T follicular helper cell (primary cell): ENCODE measurements around the gene RFNG.

Source experiments
- DNase-seq: peaks from one replicate; pipeline ENCODE4 v3.0.0-alpha.2; 2020; ENCODE audit warnings: low read depth

The RFNG gene

GRCh38 chr17:82058230-82058854 lies 6.7 kb upstream of the RFNG start:
- no peak for DNase-seq

DNA sequence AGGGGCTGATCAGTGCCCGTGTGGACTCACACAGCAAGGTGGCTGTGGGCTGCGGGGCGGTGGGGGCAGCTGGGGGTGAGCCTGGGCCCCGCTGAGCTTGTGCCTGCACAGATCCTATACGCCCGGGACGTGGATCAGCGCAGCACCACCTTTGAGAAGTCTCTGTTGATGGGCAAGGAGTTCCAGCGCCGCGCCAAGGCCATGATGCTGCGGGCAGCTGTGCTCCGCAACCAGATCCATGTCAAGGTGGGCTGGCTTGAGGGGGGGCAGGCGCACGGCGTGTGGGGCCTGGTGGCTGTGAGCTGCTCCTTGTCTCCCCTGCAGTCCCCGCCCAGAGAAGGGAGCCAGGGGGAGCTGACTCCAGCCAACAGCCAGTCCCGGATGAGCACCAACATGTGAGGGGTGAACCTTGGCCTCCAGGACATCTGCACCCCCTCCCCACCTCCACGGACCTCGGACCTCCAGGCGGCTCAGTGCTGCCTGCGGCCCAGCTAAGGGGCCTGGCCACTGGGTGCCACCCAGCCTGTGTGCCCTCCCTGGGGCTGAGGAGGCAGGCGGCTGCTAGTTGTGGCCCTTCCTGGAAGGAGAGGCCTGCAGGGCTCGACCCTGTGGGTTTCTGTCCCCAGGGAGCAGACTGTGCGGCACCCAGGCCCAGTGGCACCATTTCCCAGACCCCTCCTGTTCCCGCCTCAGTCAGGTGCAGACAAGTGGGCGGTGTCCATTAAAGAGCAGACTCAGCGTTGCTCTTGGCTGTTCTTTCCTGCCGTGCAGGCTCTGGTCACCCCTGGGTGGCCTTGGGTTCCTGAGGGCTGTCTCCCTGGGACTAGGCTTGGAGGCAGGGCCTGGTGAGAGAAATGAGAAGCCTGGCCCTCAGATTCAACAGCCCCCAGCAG lies 5.4 kb upstream of the RFNG start:
- DNase-seq: no peak

GRCh38 chr17:82055965-82056728 lies 4.5 kb upstream of the RFNG start:
- DNase-seq: no peak

- no peak for DNase-seq
Observed at GRCh38 chr17:82055023-82055964, 3.7 kb upstream of the RFNG start.

- DNase-seq: no peak
Observed at GRCh38 chr17:82054351-82055022, 2.9 kb upstream of the RFNG start.

- no peak for DNase-seq
Observed at GRCh38 chr17:82053556-82054263, 2.1 kb upstream of the RFNG start.

DNA sequence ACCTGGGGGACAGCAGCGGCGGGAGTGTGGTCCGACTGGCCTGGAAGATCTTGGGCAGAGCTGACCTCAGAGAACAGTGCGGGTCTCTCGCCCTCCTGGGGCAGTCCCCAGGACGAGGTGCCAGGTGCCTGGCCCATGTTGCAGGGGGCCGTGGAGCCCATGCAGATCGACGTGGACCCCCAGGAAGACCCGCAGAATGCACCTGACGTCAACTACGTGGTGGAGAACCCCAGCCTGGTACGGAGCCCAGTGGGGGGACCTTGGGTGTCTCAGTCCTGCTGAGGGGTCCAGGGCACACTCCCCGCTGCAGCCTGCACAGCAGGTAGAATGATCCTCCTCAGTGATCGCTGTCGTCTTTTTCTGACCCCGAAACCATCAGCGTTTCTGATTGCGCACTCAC lies 1.5 kb upstream of the RFNG start:
- no peak for DNase-seq

DNA sequence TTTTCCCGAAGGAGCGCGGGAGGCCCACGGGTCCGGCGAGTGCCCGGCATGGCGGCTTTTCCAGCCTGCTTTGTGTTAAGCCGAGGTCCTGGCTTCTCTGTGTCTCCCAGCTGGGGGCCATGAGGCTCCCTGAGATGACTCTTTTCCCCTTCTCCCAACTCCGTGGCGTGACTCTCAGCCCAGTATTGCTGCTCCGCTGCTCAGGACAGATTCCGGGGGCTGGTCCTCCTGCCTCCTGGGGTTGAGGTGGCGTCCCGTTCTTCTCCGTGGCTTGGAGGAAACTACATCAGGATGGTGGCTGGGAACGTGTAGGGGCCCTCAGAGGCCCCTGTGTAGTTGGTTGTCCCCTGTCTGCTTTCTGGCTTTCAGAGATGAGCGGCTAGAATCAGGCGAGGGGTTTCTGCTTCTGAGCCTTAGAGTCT lies 1.0 kb upstream of the RFNG start:
- DNase-seq: no peak

DNA sequence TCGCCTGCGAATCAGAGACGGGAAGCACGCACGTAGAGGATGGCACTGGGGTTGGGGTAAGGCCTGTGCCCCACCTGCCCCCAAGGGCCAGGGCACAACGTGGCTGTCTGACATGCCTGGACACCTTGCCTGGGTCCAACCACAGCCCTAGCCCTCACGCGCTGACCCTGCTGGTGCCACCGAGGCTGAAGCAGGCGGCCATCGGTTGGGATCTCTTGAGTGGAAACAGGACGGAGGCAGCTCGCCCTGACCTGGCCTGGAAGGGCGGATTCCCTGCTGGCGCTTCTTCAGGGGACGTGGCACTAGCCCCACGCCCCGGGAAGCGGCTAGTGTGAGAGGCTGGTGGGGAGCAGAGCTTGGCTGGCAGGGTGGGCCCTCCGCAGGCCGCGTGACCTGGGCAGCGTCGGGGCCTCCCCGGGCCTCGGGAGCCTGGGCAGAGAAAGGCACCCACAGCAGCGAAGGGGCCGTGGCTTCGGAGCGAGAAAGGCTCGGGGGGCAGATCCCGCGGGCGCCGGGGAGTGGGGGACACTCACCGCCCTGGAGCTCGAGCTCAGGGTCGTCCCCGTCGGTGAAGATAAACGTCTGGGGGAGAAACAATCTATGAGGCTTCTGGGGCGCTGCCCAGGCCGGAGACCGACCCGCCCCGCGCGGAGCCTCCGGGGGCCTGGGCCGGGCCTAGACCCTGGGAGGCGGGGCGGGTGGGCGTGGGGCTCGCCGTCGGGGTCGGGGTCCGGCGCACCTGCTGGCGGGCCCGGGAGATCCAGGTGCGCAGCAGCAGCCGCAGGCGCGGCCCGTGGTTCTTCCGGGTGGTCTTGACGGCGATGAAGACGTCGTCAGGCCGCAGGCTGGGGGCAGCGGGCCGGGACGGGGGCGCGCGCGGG lies 610 bp downstream of the RFNG start:
- DNase-seq: no peak

- no peak for DNase-seq
Observed at GRCh38 chr17:82050152-82050760, 1.4 kb downstream of the RFNG start.

- DNase-seq: no peak
Observed at GRCh38 chr17:82049521-82049971, 2.1 kb downstream of the RFNG start.

DNA sequence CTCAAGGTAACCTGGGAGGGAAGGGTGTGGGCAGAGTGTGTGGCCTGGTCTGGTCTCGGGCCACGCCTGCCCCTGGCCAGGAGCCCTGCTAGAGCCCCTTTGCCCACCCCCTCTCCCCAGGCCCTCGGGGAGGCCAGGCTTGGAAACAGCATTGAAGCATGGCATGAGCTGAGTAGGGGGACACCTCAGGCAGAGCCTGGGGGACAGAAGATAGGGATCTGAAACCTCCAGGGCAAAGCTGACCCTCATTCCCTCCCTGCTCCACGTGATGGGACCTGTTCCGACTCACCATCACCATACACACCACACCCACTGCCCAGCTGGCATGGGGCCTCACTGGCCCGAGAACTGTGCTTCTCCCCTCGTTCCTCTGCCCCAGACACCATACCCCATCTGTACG lies 2.5 kb downstream of the RFNG start:
- no peak for DNase-seq

GRCh38 chr17:82048571-82048971 lies 3.0 kb downstream of the RFNG start:
- DNase-seq: no peak

DNA sequence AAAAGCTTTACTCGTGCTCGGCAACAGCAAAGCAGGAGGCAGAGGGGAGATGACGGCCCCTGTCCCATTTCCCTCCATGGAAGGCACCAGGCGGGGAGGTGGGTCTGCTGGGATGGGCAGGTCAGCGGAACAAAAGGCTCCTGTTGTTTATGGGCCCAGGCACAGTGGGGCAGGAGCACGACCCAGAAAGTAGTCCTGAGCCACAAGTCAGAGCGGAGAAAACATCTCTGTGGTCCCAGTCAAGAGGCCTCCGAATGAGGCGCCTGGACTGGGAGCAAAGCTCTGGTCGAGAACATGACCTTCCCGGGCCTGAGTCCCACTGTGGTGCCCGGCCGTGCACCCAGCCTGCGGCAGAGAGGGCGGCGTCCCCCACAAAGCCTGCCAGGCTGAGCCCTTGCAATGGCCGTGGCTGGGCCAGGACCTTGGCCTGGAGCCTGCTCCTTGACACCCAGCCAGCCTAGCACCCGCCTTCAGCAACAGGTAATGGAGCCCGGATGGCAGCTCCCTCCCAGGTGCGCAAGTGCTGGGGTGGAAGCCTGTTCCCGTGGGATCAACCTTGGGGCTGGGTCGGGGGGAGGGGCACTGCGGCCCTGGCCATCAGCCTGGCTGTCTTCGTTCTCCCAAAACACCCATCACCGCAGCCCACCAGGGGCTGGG lies 3.6 kb downstream of the RFNG start:
- DNase-seq: no peak

- DNase-seq: no peak
Observed at GRCh38 chr17:82047379-82047778, 4.2 kb downstream of the RFNG start.

DNA sequence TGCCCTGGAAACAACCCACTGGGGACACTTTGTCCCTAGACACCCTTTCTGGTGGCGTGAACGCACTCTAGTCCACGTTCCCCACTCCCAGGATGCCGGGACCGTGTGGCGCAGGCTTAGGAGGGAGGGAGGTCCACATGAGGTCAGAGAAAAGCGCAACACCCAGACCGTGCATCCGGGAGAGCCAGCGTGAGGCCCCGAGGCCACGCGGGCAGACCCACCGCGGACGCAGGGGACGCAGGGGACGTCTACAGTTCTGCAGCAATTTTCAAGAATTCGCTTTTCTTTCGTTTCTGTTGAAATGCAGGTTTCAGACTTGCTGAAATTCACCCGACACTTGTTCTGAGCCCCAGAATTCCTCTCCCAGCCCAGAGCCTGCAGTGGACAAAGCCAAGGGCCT lies 4.7 kb downstream of the RFNG start:
- no peak for DNase-seq

GRCh38 chr17:82045936-82046484 lies 5.6 kb downstream of the RFNG start:
- DNase-seq: no peak

DNA sequence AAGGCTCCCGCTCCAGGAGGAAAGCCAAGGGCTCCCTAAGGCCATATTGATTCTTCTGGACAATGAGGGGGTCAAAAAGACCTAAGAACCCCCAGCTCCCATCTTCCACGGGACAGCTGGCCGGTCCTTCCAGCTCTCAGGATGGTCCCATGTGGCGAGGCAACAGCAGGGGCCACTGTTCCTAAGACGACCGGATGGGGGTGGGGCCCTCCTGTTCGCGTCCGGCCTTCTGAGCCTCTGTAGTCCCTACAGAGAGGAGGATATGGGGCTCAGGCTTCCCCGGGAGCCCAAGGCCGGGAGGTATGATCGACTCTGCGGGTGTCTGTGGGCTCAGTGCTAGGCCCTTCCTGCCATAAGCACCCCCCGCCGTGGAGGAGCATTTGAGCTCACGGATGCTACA lies 8.1 kb downstream of the RFNG start:
- DNase-seq: no peak
